Measurements from ENCODE around the gene SAMD9. TPM values are rescaled to one million over a fixed set of nuclear protein-coding genes. Genes with fewer than 3 reads are reported as not detected.

The SAMD9 gene
- total and polyA plus RNA-seq, 2 experiments from 2014 or later = 0.17 TPM; not detected in 1

DNA sequence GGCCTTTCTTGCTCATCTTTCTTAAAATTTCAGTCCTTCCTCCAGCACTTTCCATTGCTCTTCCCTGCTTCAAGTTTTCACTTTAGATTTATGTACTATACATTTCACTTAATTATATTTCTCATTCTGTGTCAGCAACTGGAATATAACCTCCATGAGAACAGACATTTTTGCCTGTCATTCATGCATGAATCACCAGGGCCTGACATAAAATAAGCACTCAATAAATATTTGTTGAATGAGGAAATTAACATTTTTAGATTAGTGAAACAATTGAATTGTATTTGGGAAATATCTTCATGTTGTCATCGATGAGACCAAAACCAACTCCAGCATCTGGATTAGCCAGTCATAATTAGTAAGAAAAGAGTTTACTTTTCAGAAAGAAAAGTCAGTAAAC is 24.3 kb upstream of the SAMD9 start:
- H3K27ac Mint-ChIP-seq = no peak overlapping the region
- H3K36me3 ChIP-seq (ENCODE audit: insufficient read depth) = no peaks in the 10 kb centered on the region
- no peaks in the 10 kb centered on the region for H3K9me3 Mint-ChIP-seq
- H3K27ac ChIP-seq (ENCODE audit: low read depth) = no peak overlapping the region
- no peaks in the 10 kb centered on the region for H3K79me2 ChIP-seq (replicated peaks; ENCODE audit: insufficient read depth)
- TF ChIP-seq CREB1 (CRISPR knock-in tag; IDR thresholded peaks at IDR 0.05; ENCODE audit: low read depth) (no peak), ZNF114 (CRISPR knock-in tag; IDR thresholded peaks at IDR 0.05) (no peak), EZH2phosphoT487 (IDR thresholded peaks at IDR 0.05; ENCODE audit: unreplicated experiment) (no peak), ZNF331 (CRISPR knock-in tag; IDR thresholded peaks at IDR 0.05; ENCODE audit: low read depth) (no peak), NANOG (IDR thresholded peaks at IDR 0.05; ENCODE audit: borderline replicate concordance) (no peak), POLR2AphosphoS5 (IDR thresholded peaks at IDR 0.05; ENCODE audit: low read depth) (no peak), JUNB (IDR thresholded peaks at IDR 0.05; ENCODE audit: unreplicated experiment) (no peak), STAT1 (IDR thresholded peaks at IDR 0.05; ENCODE audit: unreplicated experiment) (no peak), EZH2 (IDR thresholded peaks at IDR 0.05; ENCODE audit: low read depth, unreplicated experiment) (no peak)
- TF ChIP-seq, protein P1, sequence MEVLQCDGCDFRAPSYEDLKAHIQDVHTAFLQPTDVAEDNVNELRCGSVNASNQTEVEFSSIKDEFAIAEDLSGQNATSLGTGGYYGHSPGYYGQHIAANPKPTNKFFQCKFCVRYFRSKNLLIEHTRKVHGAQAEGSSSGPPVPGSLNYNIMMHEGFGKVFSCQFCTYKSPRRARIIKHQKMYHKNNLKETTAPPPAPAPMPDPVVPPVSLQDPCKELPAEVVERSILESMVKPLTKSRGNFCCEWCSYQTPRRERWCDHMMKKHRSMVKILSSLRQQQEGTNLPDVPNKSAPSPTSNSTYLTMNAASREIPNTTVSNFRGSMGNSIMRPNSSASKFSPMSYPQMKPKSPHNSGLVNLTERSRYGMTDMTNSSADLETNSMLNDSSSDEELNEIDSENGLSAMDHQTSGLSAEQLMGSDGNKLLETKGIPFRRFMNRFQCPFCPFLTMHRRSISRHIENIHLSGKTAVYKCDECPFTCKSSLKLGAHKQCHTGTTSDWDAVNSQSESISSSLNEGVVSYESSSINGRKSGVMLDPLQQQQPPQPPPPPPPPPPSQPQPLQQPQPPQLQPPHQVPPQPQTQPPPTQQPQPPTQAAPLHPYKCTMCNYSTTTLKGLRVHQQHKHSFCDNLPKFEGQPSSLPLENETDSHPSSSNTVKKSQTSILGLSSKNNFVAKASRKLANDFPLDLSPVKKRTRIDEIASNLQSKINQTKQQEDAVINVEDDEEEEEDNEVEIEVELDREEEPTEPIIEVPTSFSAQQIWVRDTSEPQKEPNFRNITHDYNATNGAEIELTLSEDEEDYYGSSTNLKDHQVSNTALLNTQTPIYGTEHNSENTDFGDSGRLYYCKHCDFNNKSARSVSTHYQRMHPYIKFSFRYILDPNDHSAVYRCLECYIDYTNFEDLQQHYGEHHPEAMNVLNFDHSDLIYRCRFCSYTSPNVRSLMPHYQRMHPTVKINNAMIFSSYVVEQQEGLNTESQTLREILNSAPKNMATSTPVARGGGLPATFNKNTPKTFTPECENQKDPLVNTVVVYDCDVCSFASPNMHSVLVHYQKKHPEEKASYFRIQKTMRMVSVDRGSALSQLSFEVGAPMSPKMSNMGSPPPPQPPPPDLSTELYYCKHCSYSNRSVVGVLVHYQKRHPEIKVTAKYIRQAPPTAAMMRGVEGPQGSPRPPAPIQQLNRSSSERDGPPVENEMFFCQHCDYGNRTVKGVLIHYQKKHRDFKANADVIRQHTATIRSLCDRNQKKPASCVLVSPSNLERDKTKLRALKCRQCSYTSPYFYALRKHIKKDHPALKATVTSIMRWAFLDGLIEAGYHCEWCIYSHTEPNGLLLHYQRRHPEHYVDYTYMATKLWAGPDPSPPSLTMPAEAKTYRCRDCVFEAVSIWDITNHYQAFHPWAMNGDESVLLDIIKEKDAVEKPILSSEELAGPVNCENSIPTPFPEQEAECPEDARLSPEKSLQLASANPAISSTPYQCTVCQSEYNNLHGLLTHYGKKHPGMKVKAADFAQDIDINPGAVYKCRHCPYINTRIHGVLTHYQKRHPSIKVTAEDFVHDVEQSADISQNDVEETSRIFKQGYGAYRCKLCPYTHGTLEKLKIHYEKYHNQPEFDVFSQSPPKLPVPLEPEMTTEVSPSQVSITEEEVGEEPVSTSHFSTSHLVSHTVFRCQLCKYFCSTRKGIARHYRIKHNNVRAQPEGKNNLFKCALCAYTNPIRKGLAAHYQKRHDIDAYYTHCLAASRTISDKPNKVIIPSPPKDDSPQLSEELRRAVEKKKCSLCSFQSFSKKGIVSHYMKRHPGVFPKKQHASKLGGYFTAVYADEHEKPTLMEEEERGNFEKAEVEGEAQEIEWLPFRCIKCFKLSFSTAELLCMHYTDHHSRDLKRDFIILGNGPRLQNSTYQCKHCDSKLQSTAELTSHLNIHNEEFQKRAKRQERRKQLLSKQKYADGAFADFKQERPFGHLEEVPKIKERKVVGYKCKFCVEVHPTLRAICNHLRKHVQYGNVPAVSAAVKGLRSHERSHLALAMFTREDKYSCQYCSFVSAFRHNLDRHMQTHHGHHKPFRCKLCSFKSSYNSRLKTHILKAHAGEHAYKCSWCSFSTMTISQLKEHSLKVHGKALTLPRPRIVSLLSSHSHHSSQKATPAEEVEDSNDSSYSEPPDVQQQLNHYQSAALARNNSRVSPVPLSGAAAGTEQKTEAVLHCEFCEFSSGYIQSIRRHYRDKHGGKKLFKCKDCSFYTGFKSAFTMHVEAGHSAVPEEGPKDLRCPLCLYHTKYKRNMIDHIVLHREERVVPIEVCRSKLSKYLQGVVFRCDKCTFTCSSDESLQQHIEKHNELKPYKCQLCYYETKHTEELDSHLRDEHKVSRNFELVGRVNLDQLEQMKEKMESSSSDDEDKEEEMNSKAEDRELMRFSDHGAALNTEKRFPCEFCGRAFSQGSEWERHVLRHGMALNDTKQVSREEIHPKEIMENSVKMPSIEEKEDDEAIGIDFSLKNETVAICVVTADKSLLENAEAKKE (CRISPR knock-in tag; IDR thresholded peaks at IDR 0.05) = no peak
- TF ChIP-seq, protein P2, sequence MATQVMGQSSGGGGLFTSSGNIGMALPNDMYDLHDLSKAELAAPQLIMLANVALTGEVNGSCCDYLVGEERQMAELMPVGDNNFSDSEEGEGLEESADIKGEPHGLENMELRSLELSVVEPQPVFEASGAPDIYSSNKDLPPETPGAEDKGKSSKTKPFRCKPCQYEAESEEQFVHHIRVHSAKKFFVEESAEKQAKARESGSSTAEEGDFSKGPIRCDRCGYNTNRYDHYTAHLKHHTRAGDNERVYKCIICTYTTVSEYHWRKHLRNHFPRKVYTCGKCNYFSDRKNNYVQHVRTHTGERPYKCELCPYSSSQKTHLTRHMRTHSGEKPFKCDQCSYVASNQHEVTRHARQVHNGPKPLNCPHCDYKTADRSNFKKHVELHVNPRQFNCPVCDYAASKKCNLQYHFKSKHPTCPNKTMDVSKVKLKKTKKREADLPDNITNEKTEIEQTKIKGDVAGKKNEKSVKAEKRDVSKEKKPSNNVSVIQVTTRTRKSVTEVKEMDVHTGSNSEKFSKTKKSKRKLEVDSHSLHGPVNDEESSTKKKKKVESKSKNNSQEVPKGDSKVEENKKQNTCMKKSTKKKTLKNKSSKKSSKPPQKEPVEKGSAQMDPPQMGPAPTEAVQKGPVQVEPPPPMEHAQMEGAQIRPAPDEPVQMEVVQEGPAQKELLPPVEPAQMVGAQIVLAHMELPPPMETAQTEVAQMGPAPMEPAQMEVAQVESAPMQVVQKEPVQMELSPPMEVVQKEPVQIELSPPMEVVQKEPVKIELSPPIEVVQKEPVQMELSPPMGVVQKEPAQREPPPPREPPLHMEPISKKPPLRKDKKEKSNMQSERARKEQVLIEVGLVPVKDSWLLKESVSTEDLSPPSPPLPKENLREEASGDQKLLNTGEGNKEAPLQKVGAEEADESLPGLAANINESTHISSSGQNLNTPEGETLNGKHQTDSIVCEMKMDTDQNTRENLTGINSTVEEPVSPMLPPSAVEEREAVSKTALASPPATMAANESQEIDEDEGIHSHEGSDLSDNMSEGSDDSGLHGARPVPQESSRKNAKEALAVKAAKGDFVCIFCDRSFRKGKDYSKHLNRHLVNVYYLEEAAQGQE (IDR thresholded peaks at IDR 0.05; ENCODE audit: unreplicated experiment) = no peak
- TF ChIP-seq, protein P3, sequence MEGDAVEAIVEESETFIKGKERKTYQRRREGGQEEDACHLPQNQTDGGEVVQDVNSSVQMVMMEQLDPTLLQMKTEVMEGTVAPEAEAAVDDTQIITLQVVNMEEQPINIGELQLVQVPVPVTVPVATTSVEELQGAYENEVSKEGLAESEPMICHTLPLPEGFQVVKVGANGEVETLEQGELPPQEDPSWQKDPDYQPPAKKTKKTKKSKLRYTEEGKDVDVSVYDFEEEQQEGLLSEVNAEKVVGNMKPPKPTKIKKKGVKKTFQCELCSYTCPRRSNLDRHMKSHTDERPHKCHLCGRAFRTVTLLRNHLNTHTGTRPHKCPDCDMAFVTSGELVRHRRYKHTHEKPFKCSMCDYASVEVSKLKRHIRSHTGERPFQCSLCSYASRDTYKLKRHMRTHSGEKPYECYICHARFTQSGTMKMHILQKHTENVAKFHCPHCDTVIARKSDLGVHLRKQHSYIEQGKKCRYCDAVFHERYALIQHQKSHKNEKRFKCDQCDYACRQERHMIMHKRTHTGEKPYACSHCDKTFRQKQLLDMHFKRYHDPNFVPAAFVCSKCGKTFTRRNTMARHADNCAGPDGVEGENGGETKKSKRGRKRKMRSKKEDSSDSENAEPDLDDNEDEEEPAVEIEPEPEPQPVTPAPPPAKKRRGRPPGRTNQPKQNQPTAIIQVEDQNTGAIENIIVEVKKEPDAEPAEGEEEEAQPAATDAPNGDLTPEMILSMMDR (conservative IDR thresholded peaks at IDR 0.05; ENCODE audit: low read depth in 2 of 2) = no peak
- TF ChIP-seq, protein P4, sequence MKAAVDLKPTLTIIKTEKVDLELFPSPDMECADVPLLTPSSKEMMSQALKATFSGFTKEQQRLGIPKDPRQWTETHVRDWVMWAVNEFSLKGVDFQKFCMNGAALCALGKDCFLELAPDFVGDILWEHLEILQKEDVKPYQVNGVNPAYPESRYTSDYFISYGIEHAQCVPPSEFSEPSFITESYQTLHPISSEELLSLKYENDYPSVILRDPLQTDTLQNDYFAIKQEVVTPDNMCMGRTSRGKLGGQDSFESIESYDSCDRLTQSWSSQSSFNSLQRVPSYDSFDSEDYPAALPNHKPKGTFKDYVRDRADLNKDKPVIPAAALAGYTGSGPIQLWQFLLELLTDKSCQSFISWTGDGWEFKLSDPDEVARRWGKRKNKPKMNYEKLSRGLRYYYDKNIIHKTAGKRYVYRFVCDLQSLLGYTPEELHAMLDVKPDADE (IDR thresholded peaks at IDR 0.05) = no peak
- no peak for ATAC-seq
- H3K4me2 ChIP-seq = no peak overlapping the region
- H3K4me1 Mint-ChIP-seq = peaks cover 6% of the 10 kb centered on the region; the same call in 2 of the 3 replicates
- no peak for DNase-seq (ENCODE audit: low spot score)
- H3K4me3 Mint-ChIP-seq = no peak overlapping the region
- H3K27me3 ChIP-seq (ENCODE audit: insufficient read depth) = no peaks in the 10 kb centered on the region
- H3K36me3 Mint-ChIP-seq (ENCODE audit: low read depth) = no peaks in the 10 kb centered on the region
- no peaks in the 10 kb centered on the region for H3K4me1 ChIP-seq (ENCODE audit: insufficient read depth)
- H3F3A ChIP-seq (replicated peaks; ENCODE audit: low read depth) = no peaks in the 10 kb centered on the region
- H3K27me3 Mint-ChIP-seq (ENCODE audit: insufficient read depth, low read depth, poor library complexity) = no peaks in the 10 kb centered on the region
- peaks cover 6% of the 10 kb centered on the region; the same call in 1 of the 2 replicates for H3K9me2 ChIP-seq (ENCODE audit: insufficient read depth)
- H3K4me3 ChIP-seq = no peak overlapping the region
- no peaks in the 10 kb centered on the region for H4K20me1 ChIP-seq (replicated peaks; ENCODE audit: insufficient read depth)
- H2AFZ ChIP-seq = no peak overlapping the region
